ENCODE results near the gene ANKFN1.

The ANKFN1 gene

GRCh38 chr17:56152874-56153602 lies at the start of gene ANKFN1:
Gene ANKFN1, plus strand, starts transcription at chr17:56153475. Its CDS starts 59,193 bp downstream, at chr17:56212668.
- no peak for DNase-seq

GRCh38 chr17:56108811-56109284 lies 44.4 kb upstream of the ANKFN1 start:
- DNase-seq = no peak

GRCh38 chr17:56109836-56110235 lies 43.4 kb upstream of the ANKFN1 start:
- DNase-seq = no peak

DNA sequence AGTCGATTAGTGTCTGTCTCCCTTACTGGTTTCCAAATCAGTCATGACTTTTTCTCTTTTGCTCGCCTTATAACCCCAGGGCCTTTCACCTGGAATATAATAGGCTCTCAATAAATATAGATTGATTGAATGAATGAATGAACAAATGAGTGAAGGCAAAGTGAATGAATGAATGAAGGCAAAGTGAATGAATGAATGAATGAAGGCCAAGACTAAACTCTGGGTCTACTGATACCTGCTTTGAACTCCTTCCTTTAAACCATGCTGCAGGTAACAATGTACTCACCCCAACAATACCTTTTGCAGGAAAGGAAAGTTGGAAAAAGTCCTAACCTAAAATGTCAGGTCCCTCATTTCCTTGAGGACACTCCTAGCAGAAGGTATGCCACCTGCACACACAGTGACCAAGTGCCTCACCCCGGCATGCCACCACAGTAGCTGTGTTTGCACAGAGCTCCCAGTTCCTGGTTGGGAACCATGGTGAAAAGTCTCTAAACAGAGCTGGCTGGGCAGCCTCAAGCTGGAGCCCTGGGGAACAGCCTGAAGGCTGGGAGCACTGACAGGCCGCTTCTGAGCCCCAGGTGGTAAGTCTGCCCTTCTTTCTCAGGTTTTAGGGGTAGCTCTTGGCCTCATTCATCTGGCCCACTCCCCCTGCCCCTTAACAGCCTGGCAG lies 42.7 kb upstream of the ANKFN1 start:
- no peak for DNase-seq

- DNase-seq = no peak
Observed at GRCh38 chr17:56111706-56112485, 41.4 kb upstream of the ANKFN1 start.

DNA sequence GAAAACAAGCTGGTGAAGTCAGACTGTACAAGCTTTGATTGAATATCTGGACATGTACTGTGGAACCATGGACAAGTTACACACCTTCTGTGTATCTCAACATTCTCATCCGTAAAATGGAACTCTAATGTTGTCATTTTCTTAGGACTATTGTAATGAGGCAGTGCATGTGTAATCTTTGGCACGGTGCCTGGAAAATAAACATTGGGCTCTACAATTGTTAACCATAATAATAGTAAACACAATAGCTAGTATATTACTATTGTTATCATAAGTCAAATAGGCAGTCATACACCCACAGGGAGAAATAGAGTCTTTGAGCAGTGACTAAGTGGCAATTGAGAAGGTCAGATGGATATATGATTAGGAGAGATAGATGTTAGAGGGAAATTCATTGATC lies 39.8 kb upstream of the ANKFN1 start:
- DNase-seq = no peak

GRCh38 chr17:56114469-56114868 lies 38.8 kb upstream of the ANKFN1 start:
- DNase-seq = no peak

DNA sequence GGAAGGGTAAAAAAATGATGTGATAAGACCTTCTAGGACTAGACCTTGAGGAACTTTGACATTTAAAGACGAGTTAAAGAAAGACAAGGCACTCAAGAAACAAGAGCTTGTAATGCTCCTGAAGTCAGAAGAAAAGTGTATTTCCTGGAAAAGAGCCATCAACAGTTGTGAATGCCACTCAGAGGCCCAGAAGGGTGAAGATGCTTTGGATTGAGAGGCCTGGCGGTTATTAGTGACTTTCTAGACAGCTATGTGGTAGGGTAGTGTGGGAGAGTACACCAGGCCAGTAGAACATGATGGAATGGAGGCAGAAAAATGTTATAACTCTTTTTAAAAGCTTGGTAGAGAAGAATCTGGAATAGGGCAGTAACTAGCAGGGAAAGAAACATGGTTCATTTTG lies 34.1 kb upstream of the ANKFN1 start:
- DNase-seq = no peak

- no peak for DNase-seq
Observed at GRCh38 chr17:56119936-56120335, 33.3 kb upstream of the ANKFN1 start.

GRCh38 chr17:56121191-56122051 lies 31.9 kb upstream of the ANKFN1 start:
- DNase-seq = no peak

- no peak for DNase-seq
Observed at GRCh38 chr17:56125830-56126819, 27.1 kb upstream of the ANKFN1 start.

- DNase-seq = no peak
Observed at GRCh38 chr17:56130026-56130425, 23.2 kb upstream of the ANKFN1 start.

GRCh38 chr17:56130631-56131030 lies 22.6 kb upstream of the ANKFN1 start:
- DNase-seq = no peak

DNA sequence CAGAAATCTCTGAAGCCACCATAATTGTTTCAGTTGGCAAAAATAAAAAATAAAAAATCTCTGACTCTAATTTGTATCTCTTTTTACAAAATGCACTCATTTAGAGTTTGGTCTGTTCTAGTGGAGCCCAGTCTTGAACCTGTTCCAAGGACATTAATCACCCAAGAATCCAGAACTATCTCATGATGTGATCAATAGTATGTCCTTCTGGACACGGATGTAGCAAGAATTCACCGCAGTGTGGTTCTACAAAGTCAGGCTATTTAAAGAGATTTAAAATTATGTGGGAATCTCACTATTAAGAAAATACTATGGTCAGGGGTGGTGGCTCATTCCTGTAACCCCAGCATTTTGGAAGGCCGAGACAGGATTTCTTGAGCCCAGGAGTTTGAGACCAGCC lies 21.8 kb upstream of the ANKFN1 start:
- no peak for DNase-seq

- no peak for DNase-seq
Observed at GRCh38 chr17:56136301-56136700, 17.0 kb upstream of the ANKFN1 start.

DNA sequence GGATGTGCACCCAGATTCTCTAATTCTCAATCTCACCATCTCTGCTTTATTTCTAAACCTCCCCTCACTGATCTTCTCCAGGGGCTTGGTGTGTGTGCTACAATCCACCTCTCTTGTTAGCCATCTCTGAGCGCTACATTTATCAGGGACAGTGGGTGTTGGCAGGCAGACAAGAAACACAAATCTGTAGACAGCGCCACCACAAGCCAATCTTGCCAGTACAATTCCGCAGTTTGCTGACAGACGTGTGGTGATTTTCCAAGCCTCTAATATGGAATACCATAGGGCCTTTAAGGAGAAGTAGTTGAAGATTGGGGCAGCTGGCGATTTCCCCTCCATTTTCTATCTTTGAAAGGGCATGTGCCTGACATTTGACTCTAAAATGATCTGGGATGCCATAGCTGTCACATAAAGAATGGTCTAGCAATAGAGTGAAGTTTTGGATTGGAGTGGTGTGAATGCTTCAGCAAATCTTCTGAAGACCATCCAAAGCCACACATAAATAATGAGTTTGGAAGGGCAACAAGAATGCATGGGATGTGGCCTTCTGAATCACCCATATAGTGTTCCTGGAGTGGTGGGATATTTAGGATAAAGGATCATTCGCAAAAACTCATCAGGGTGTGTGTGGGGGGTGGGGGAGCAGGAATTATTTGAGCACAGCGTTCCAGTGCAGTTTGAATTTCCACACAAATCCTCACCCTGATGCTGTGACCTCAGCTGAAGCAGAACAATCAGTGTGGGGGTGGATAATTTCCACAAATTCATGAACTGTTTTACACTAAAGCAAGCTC lies 12.0 kb upstream of the ANKFN1 start:
- DNase-seq = no peak

GRCh38 chr17:56142325-56142724 lies 10.9 kb upstream of the ANKFN1 start:
- DNase-seq = no peak

DNA sequence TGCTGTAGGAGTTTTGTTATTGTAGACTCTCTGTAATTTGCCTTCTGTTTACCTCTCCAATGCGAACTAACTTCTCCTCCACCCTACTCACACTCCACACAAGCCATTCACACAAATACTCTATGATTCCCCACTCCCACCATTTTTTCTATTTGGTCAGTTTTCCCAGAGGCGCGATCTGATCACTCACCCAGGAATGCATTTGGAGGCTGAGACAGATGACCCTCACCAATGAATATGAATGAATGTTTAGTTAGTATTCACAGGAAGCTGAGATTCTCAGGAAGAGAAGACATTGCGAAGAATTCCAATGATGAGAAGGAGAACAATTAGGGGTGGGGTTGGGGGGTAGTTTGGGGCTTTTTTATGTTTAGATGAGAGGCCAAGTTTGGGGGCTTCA lies 10.5 kb upstream of the ANKFN1 start:
- no peak for DNase-seq

- DNase-seq = no peak
Observed at GRCh38 chr17:56144223-56144622, 9.1 kb upstream of the ANKFN1 start.

- DNase-seq = no peak
Observed at GRCh38 chr17:56146534-56146933, 6.7 kb upstream of the ANKFN1 start.

GRCh38 chr17:56148333-56148732 lies 4.9 kb upstream of the ANKFN1 start:
- no peak for DNase-seq
